HL-60 (cell line): Measurements from ENCODE around the gene CD207.

Source experiments
- DNase-seq, 2 experiments: peaks; one replicate each; pipeline ENCODE4 v3.0.0-alpha.2; 2010 to 2020; ENCODE audit warnings: low read depth in 1 of 2, low spot score in 1 of 2
- H3K27ac ChIP-seq: fragments of 250-450 bp; sonication (Bioruptor Pico); replicated peaks from 2 replicates; pipeline ENCODE4 v1.5.1; 2020; ENCODE audit warnings: mild to moderate bottlenecking, moderate library complexity
- H3K27me3 ChIP-seq: fragments of 250-450 bp; sonication (Bioruptor Pico); 2 replicates; pipeline ENCODE4 v1.5.1; 2021; ENCODE audit warnings: mild to moderate bottlenecking, moderate library complexity; ENCODE audit not compliant: insufficient read depth, poor library complexity, severe bottlenecking
- H3K4me3 ChIP-seq: replicated peaks from 2 replicates; pipeline ENCODE4 v1.5.1; 2011; ENCODE audit warnings: mild to moderate bottlenecking, control low read depth, low read length; ENCODE audit not compliant: insufficient read depth
- GABPA ChIP-seq: IDR thresholded peaks from 2 replicates; pipeline ENCODE4 v1.6.1; 2012; ENCODE audit warnings: low read depth
- POLR2AphosphoS5 ChIP-seq: IDR thresholded peaks from 2 replicates; pipeline ENCODE4 v1.6.1; 2012; ENCODE audit warnings: low read depth
- SPI1 ChIP-seq: IDR thresholded peaks from 2 replicates; pipeline ENCODE4 v1.6.1; 2012; ENCODE audit warnings: low read depth, mild to moderate bottlenecking, borderline replicate concordance
- TF ChIP-seq, protein P1 (sequence below): IDR thresholded peaks from 2 replicates; pipeline ENCODE4 v1.6.1; 2012; ENCODE audit warnings: low read depth; ENCODE audit not compliant: insufficient replicate concordance
- TF ChIP-seq, protein P2 (sequence below): IDR thresholded peaks from one replicate; pipeline ENCODE4 v1.5.1; 2011; ENCODE audit warnings: low read length, control low read depth, inconsistent platforms; ENCODE audit not compliant: insufficient read depth

The CD207 gene

GRCh38 chr2:70784320-70784719, 51.3 kb downstream of the CD207 start:
- no peak for DNase-seq
- H3K27me3 ChIP-seq: peaks cover 17% of the 10 kb centered on the region
- H3K27ac ChIP-seq: no peak overlapping the region
- TF ChIP-seq GABPA: no peak
- TF ChIP-seq, protein P1, sequence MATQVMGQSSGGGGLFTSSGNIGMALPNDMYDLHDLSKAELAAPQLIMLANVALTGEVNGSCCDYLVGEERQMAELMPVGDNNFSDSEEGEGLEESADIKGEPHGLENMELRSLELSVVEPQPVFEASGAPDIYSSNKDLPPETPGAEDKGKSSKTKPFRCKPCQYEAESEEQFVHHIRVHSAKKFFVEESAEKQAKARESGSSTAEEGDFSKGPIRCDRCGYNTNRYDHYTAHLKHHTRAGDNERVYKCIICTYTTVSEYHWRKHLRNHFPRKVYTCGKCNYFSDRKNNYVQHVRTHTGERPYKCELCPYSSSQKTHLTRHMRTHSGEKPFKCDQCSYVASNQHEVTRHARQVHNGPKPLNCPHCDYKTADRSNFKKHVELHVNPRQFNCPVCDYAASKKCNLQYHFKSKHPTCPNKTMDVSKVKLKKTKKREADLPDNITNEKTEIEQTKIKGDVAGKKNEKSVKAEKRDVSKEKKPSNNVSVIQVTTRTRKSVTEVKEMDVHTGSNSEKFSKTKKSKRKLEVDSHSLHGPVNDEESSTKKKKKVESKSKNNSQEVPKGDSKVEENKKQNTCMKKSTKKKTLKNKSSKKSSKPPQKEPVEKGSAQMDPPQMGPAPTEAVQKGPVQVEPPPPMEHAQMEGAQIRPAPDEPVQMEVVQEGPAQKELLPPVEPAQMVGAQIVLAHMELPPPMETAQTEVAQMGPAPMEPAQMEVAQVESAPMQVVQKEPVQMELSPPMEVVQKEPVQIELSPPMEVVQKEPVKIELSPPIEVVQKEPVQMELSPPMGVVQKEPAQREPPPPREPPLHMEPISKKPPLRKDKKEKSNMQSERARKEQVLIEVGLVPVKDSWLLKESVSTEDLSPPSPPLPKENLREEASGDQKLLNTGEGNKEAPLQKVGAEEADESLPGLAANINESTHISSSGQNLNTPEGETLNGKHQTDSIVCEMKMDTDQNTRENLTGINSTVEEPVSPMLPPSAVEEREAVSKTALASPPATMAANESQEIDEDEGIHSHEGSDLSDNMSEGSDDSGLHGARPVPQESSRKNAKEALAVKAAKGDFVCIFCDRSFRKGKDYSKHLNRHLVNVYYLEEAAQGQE: no peak
- TF ChIP-seq SPI1: no peak
- no peak for TF ChIP-seq POLR2AphosphoS5
- TF ChIP-seq, protein P2, sequence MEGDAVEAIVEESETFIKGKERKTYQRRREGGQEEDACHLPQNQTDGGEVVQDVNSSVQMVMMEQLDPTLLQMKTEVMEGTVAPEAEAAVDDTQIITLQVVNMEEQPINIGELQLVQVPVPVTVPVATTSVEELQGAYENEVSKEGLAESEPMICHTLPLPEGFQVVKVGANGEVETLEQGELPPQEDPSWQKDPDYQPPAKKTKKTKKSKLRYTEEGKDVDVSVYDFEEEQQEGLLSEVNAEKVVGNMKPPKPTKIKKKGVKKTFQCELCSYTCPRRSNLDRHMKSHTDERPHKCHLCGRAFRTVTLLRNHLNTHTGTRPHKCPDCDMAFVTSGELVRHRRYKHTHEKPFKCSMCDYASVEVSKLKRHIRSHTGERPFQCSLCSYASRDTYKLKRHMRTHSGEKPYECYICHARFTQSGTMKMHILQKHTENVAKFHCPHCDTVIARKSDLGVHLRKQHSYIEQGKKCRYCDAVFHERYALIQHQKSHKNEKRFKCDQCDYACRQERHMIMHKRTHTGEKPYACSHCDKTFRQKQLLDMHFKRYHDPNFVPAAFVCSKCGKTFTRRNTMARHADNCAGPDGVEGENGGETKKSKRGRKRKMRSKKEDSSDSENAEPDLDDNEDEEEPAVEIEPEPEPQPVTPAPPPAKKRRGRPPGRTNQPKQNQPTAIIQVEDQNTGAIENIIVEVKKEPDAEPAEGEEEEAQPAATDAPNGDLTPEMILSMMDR: no peak
- H3K4me3 ChIP-seq: no peak overlapping the region
